Neural progenitor cell (in vitro differentiated cells): ENCODE measurements around the gene DTWD2. TPM values are rescaled to one million over a fixed set of nuclear protein-coding genes. Genes with fewer than 3 reads are reported as not detected.
"Not testable (repeated sequence)": the region's sequence is repeated elsewhere in the genome, so short reads cannot be mapped to it uniquely, and the experiment has no call there.

Source experiments
- DNase-seq: peaks from one replicate; pipeline ENCODE4 v3.0.0-alpha.2; 2016; ENCODE audit warnings: low spot score
- H2AFZ ChIP-seq: fragments of 200-600 bp; sonication (generic); replicated peaks from 2 replicates; pipeline ENCODE4 v1.6.1; 2016; ENCODE audit warnings: antibody characterized with exemption
- H3F3A ChIP-seq: fragments of 200-600 bp; sonication (generic); 2 replicates; pipeline ENCODE4 v1.6.1; 2016; ENCODE audit warnings: antibody characterized with exemption, low read depth
- H3K27ac ChIP-seq: fragments of 200-600 bp; sonication (generic); 2 replicates; pipeline ENCODE4 v1.5.1; 2016; ENCODE audit warnings: mild to moderate bottlenecking
- H3K27me3 ChIP-seq: fragments of 200-600 bp; sonication (generic); 2 replicates; pipeline ENCODE4 v1.6.1; 2016; ENCODE audit warnings: mild to moderate bottlenecking, moderate library complexity
- H3K36me3 ChIP-seq: fragments of 200-600 bp; sonication (generic); 2 replicates; pipeline ENCODE4 v1.5.1; 2016
- H3K4me1 ChIP-seq: fragments of 200-600 bp; sonication (generic); 2 replicates; pipeline ENCODE4 v1.6.1; 2016; ENCODE audit warnings: mixed run types
- H3K4me2 ChIP-seq: fragments of 200-600 bp; sonication (generic); 2 replicates; pipeline ENCODE4 v1.6.1; 2016
- H3K4me3 ChIP-seq: fragments of 200-600 bp; sonication (generic); 2 replicates; pipeline ENCODE4 v1.5.1; 2016
- H3K79me2 ChIP-seq: fragments of 200-600 bp; sonication (generic); 2 replicates; pipeline ENCODE4 v1.6.1; 2016; ENCODE audit warnings: low read depth
- H3K9ac ChIP-seq: fragments of 200-600 bp; sonication (generic); 2 replicates; pipeline ENCODE4 v1.6.1; 2016
- H3K9me3 ChIP-seq: fragments of 200-600 bp; sonication (generic); 2 replicates; pipeline ENCODE4 v1.5.1; 2016; ENCODE audit warnings: low read depth
- H4K20me1 ChIP-seq: fragments of 200-600 bp; sonication (generic); 2 replicates; pipeline ENCODE4 v1.6.1; 2016; ENCODE audit warnings: low read depth
- H3K27ac Mint-ChIP-seq: 3 replicates; pipeline ENCODE4 v1.8.0; 2021; ENCODE audit warnings: mixed read lengths
- H3K27me3 Mint-ChIP-seq: 2 replicates; pipeline ENCODE4 v1.8.0; 2022; ENCODE audit warnings: low read depth, mild to moderate bottlenecking, inconsistent platforms, moderate library complexity, mixed read lengths; ENCODE audit not compliant: insufficient read depth
- H3K36me3 Mint-ChIP-seq: 3 replicates; pipeline ENCODE4 v1.8.0; 2021; ENCODE audit warnings: mixed read lengths
- H3K4me1 Mint-ChIP-seq: 3 replicates; pipeline ENCODE4 v1.8.0; 2021; ENCODE audit warnings: mixed read lengths
- H3K4me3 Mint-ChIP-seq: 3 replicates; pipeline ENCODE4 v1.8.0; 2021; ENCODE audit warnings: mild to moderate bottlenecking, moderate library complexity, mixed read lengths
- H3K9me3 Mint-ChIP-seq: 3 replicates; pipeline ENCODE4 v1.8.0; 2020; ENCODE audit warnings: mixed read lengths
- CTCF ChIP-seq: fragments of 200-600 bp; sonication (generic); IDR thresholded peaks from 2 replicates; pipeline ENCODE4 v1.5.1; 2017; ENCODE audit warnings: antibody characterized with exemption, mild to moderate bottlenecking
- EZH2 ChIP-seq: fragments of 200-600 bp; sonication (generic); IDR thresholded peaks from 2 replicates; pipeline ENCODE4 v1.6.1; 2017; ENCODE audit warnings: antibody characterized with exemption, mild to moderate bottlenecking, moderate library complexity
- EZH2phosphoT487 ChIP-seq: fragments of 200-600 bp; sonication (generic); IDR thresholded peaks from 2 replicates; pipeline ENCODE4 v1.6.1; 2017; ENCODE audit warnings: antibody characterized with exemption
- total RNA-seq: library from RNA; depleted of rRNA; stranded (reverse); fragments of >200 nt; gene quantifications from 2 replicates; pipeline ENCODE4 v1.2.3, GENCODE V29; 2015; ENCODE audit warnings: low replicate concordance

The DTWD2 gene
- total RNA-seq, 1 donor from 2014 or later, result 10.4 TPM

GRCh38 chr5:118952992-118953651, 35.2 kb downstream of the DTWD2 start:
- Histone ChIP-seq H2AFZ (no peak overlapping the region), H3K9me3 (no peaks in the 10 kb centered on the region), H3K9ac (no peak overlapping the region), H3K4me1 (peaks cover 9% of the 10 kb centered on the region), H4K20me1 (no peaks in the 10 kb centered on the region), H3K4me2 (peak overlapping the region; percentile 44), H3K27ac (no peak overlapping the region), H3K79me2 (no peaks in the 10 kb centered on the region), H3K4me3 (no peak overlapping the region), H3F3A (no peaks in the 10 kb centered on the region), H3K36me3 (no peaks in the 10 kb centered on the region), H3K27me3 (no peaks in the 10 kb centered on the region)
- Mint-ChIP-seq H3K9me3 (no peaks in the 10 kb centered on the region), H3K4me1 (peaks cover 7% of the 10 kb centered on the region), H3K36me3 (peaks cover 1% of the 10 kb centered on the region), H3K27ac (no peak overlapping the region), H3K4me3 (no peak overlapping the region), H3K27me3 (peaks cover 2% of the 10 kb centered on the region)
- TF ChIP-seq EZH2phosphoT487 (no peak), EZH2 (no peak), CTCF (no peak)
- no peak for DNase-seq

- H3K79me2 ChIP-seq, H3K27ac Mint-ChIP-seq, H3K4me1 ChIP-seq, H3K4me3 ChIP-seq, H3K27me3 Mint-ChIP-seq, H3K27ac ChIP-seq, H3K27me3 ChIP-seq, H3K36me3 ChIP-seq, H3K36me3 Mint-ChIP-seq, H2AFZ ChIP-seq, H3K4me3 Mint-ChIP-seq, H3K4me1 Mint-ChIP-seq, H3F3A ChIP-seq, H4K20me1 ChIP-seq, H3K9me3 Mint-ChIP-seq, H3K9me3 ChIP-seq, H3K9ac ChIP-seq: not testable (repeated sequence)
- peak; percentile 20 for DNase-seq
- H3K4me2 ChIP-seq, result peak overlapping the region; percentile 44
Observed at GRCh38 chr5:118952306-118952705, 36.0 kb downstream of the DTWD2 start.

- H3K4me1 Mint-ChIP-seq, H3K4me3 ChIP-seq, H3K27ac ChIP-seq, H4K20me1 ChIP-seq, H3K9ac ChIP-seq, H3K27me3 Mint-ChIP-seq, H3K4me2 ChIP-seq, H3K27me3 ChIP-seq, H3K4me1 ChIP-seq, H3K79me2 ChIP-seq, H3K36me3 ChIP-seq, H2AFZ ChIP-seq, DNase-seq, H3F3A ChIP-seq, H3K4me3 Mint-ChIP-seq, H3K36me3 Mint-ChIP-seq, H3K27ac Mint-ChIP-seq, H3K9me3 ChIP-seq, H3K9me3 Mint-ChIP-seq: not testable (repeated sequence)
Observed at GRCh38 chr5:118950354-118950753, 38.0 kb downstream of the DTWD2 start.

- no peak overlapping the region for H3K27ac ChIP-seq
- H3K9me3 ChIP-seq, result no peaks in the 10 kb centered on the region
- peaks cover 2% of the 10 kb centered on the region for H3K27me3 Mint-ChIP-seq
- no peak overlapping the region for H3K4me2 ChIP-seq
- no peaks in the 10 kb centered on the region for H3K79me2 ChIP-seq
- H3K27ac Mint-ChIP-seq, result no peak overlapping the region
- TF ChIP-seq EZH2phosphoT487, result no peak
- TF ChIP-seq EZH2, result no peak
- TF ChIP-seq CTCF, result no peak
- no peaks in the 10 kb centered on the region for H3K36me3 Mint-ChIP-seq
- H3K9me3 Mint-ChIP-seq, result no peaks in the 10 kb centered on the region
- DNase-seq, result no peak
- no peaks in the 10 kb centered on the region for H3K4me1 ChIP-seq
- no peaks in the 10 kb centered on the region for H3F3A ChIP-seq
- no peaks in the 10 kb centered on the region for H3K36me3 ChIP-seq
- H3K4me3 ChIP-seq, result no peak overlapping the region
- H3K27me3 ChIP-seq, result no peaks in the 10 kb centered on the region
- H3K4me3 Mint-ChIP-seq, result no peak overlapping the region
- no peak overlapping the region for H3K9ac ChIP-seq
- H4K20me1 ChIP-seq, result no peaks in the 10 kb centered on the region
- no peaks in the 10 kb centered on the region for H3K4me1 Mint-ChIP-seq
- H2AFZ ChIP-seq, result no peak overlapping the region
Observed at GRCh38 chr5:118946138-118946800, 42.1 kb downstream of the DTWD2 start.
